GM12874 (cell line): Measurements from ENCODE around the gene STAG3.
A peak's percentile ranks its signal among the peaks of the same experiment; 100 is the strongest.

Source experiments
- TF ChIP-seq, protein P1 (sequence below): IDR thresholded peaks from 2 replicates; pipeline ENCODE4 v1.5.1; 2011; ENCODE audit warnings: low read depth, mild to moderate bottlenecking, control low read depth, low read length, moderate library complexity; ENCODE audit not compliant: insufficient read depth

STAG3 gene, protein sequence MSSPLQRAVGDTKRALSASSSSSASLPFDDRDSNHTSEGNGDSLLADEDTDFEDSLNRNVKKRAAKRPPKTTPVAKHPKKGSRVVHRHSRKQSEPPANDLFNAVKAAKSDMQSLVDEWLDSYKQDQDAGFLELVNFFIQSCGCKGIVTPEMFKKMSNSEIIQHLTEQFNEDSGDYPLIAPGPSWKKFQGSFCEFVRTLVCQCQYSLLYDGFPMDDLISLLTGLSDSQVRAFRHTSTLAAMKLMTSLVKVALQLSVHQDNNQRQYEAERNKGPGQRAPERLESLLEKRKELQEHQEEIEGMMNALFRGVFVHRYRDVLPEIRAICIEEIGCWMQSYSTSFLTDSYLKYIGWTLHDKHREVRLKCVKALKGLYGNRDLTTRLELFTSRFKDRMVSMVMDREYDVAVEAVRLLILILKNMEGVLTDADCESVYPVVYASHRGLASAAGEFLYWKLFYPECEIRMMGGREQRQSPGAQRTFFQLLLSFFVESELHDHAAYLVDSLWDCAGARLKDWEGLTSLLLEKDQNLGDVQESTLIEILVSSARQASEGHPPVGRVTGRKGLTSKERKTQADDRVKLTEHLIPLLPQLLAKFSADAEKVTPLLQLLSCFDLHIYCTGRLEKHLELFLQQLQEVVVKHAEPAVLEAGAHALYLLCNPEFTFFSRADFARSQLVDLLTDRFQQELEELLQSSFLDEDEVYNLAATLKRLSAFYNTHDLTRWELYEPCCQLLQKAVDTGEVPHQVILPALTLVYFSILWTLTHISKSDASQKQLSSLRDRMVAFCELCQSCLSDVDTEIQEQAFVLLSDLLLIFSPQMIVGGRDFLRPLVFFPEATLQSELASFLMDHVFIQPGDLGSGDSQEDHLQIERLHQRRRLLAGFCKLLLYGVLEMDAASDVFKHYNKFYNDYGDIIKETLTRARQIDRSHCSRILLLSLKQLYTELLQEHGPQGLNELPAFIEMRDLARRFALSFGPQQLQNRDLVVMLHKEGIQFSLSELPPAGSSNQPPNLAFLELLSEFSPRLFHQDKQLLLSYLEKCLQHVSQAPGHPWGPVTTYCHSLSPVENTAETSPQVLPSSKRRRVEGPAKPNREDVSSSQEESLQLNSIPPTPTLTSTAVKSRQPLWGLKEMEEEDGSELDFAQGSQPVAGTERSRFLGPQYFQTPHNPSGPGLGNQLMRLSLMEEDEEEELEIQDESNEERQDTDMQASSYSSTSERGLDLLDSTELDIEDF

DNA sequence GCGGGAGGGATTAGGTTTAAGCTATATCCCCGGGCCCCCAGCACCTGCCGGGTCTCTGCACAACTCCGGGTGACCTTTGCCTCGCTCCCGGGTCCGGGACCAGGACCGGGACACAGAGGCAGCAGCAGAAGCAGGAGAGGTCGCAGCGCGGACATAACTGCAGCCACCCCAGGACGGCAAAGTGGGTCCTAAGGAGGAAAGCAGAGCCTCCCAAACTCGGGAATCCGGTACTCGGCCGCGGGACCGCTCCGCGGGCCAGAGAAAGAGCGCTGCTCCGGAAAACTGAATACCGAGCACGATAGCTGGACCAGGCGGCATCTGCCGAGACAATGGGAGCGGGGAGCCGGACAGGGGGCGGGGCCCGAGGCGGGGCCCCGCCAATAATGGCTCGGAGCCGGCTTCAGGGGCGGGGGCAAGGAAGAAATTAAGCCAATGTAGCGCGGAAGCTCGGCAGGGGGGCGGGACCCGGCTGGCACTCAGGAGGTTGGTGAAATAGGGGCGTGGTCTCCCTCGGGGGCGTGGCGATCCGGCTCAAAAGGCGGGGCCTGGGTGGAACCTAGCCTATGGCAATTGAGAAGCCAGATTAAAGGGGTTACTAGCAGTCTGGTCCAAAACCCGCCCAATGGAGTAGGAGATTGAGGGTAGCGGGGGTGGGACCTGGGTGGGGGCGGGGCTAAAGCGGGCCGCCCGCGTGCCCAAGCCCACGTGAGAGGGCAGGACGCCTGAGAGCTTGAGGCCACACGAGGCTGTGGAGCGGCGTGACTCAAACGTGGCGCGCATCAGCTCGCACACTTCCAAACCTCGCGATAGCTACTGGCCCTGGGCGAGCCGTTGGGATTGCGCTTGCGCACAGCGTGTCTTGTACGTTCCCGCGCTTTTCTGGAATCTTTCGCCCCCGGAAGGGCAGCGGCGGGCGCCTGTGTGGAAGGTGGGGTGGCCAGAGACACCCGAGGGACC is at the start of gene STAG3, which contains the start of gene GPC2:
Gene STAG3, plus strand, starts transcription at position 874 of the 957 bp plus-strand sequence. CDS start 2,639 bp downstream, outside the sequence.
Gene GPC2, minus strand, starts transcription at position 337 of the 957 bp plus-strand sequence. Its CDS starts 182 bp downstream, at position 155.
- TF ChIP-seq, protein P1, sequence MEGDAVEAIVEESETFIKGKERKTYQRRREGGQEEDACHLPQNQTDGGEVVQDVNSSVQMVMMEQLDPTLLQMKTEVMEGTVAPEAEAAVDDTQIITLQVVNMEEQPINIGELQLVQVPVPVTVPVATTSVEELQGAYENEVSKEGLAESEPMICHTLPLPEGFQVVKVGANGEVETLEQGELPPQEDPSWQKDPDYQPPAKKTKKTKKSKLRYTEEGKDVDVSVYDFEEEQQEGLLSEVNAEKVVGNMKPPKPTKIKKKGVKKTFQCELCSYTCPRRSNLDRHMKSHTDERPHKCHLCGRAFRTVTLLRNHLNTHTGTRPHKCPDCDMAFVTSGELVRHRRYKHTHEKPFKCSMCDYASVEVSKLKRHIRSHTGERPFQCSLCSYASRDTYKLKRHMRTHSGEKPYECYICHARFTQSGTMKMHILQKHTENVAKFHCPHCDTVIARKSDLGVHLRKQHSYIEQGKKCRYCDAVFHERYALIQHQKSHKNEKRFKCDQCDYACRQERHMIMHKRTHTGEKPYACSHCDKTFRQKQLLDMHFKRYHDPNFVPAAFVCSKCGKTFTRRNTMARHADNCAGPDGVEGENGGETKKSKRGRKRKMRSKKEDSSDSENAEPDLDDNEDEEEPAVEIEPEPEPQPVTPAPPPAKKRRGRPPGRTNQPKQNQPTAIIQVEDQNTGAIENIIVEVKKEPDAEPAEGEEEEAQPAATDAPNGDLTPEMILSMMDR = no peak

DNA sequence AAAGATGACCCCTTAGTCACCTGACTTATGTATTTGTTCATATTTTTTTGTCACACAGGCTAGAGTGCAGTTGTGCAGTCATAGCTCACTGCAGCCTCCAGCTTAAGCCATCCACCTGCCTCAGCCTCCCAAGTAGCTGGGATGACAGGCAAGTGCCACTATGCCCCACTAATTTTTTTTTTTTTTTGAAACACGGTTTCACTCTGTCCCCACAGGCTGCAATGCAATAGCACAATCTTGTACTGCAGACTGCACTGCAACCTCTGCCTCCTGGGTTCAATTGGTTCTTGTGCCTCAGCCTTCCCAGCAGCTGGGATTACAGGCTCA is 49.1 kb upstream of the STAG3 start:
- TF ChIP-seq, protein P1 = no peak

DNA sequence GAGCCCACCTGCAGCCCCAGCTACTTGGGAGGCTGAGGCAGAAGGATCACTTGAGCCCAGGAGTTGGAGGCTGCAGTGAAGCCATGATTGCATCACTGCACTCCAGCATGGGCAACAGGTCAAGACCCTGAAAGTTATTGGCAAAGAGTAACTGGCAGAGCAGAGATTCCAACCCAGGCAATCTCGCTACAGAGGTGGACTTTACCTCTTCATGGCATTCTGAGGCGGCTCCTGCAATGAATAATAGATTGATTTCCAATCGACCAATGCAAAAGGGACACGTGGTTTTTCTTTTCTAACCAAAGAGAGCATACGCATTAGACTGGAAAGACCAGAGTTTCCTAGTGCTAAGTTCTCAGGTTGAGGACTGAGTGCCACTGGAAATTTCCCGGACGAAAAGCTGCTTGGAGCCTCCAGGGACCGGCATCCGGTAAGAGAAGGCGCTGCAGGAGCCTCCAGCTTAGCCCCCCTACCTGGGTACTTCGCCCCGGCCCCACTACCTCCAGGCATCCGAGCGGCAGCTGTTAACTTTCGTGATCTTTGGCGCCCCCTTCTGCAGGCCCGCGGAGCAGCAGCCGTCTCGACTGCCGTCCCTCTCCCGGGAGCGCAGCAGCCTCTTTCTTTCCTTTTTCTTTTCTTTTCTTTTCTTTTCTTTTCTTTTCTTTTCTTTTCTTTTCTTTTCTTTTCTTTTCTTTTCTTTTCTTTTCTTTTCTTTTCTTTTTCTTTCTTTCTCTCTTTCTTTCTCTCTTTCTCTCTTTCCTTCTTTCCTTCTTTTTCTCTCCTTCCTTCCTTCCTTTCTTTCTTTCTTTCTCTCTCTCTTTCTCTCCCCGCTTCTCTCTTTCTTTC is 46.9 kb upstream of the STAG3 start:
- TF ChIP-seq, protein P1 = peak; percentile 84

- TF ChIP-seq, protein P1 = no peak
These were observed 45.6 kb upstream of the STAG3 start for GRCh38 chr7:100132126-100132525.

DNA sequence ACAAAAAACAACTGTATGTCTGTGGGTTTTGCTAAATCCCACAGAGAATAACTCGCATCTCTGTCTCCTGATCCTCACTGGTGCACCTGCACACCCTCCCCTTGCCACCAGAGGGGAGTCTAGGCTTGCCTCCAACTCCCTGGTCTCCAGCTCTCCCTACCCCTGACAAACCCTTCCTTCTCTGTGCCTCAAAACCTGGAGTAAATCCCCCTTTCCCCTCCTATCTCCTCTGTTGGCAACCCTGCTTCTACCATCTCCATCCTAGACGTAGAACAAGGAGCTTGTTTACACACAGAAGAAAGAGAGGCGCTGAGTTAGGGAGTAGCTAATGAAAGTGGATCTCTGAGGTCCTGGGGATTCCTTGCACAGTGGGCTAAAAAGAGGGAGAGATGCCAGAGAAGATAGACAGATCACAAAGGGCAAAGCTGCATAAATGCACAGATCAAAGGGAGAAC is 45.0 kb upstream of the STAG3 start:
- TF ChIP-seq, protein P1 = peak; percentile 95
